ENCODE measurements around the gene ERFL.

DNA sequence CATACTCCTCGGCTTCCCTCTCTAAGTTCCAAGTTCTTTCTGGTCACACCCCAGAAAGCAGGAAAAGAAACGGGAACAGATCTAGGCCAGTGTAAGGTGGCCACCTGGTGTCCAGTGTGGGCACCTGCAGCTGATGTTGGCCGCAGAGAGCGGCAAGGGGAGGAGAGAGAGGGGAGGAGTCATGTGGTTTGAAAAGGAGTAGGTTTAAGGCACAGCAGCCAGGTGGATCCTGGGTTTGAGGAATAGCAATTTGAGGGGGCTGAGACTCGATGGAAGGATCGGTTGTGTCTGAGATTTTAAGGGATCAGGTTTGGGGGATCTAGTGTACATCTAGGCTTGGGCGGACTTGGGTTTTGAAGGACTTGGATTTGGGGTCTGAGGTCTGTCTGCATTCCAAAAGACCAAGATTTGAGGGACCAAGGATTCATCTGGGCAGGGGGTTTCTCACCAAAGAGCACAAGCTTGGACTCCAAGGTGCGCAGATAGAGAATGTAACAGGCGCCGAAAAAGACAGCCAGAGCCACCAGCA is 29.7 kb upstream of the ERFL start:
- TF ChIP-seq SUZ12 (IDR thresholded peaks at IDR 0.05; ENCODE audit: extremely low read depth, insufficient read depth, insufficient read length) (no peak), YY1 (IDR thresholded peaks at IDR 0.05; ENCODE audit: insufficient read depth, insufficient read length) (no peak), ZNF274 (IDR thresholded peaks at IDR 0.05; ENCODE audit: low read depth, low read length) (no peak)

Data from NT2/D1 (cell line).